ENCODE measurements around the gene LRRC55.
"Not testable (repeated sequence)": the region's sequence is repeated elsewhere in the genome, so short reads cannot be mapped to it uniquely, and the experiment has no call there.

The LRRC55 gene

DNA sequence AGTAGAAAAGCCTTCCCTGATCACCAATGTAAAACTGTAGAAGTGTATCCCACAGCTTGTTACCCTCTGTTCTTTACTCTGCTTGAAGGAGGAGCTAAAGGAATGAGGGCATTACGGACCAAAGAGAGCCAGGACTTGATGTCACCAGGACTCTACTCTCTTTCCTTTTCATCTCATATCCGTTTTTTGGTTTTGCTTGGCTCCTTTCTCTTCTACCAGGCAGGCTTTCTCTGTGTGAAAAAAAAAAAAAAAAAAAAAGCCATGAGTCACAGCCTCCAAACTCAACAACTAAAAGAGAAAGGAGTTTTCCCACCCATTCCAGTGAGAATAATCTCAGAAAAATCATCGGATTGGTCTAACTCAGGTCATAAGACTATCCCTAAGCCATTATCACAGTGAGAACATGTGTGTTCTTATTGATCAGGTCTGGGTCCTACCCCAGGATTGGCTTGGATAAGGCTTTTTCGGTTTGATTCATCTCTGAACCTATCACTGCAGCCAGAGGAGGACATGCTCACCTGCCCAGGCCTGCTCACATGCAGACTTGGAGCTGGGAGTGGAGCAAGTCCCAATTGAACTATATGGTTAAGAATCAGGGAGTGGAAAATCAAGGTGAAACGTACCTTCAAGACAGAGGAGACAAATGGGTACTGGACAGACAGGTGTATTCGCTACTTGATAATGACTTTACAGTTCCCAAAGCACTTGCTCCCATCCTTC, 19.4 kb upstream of the LRRC55 start:
- DNase-seq: no peak

DNA sequence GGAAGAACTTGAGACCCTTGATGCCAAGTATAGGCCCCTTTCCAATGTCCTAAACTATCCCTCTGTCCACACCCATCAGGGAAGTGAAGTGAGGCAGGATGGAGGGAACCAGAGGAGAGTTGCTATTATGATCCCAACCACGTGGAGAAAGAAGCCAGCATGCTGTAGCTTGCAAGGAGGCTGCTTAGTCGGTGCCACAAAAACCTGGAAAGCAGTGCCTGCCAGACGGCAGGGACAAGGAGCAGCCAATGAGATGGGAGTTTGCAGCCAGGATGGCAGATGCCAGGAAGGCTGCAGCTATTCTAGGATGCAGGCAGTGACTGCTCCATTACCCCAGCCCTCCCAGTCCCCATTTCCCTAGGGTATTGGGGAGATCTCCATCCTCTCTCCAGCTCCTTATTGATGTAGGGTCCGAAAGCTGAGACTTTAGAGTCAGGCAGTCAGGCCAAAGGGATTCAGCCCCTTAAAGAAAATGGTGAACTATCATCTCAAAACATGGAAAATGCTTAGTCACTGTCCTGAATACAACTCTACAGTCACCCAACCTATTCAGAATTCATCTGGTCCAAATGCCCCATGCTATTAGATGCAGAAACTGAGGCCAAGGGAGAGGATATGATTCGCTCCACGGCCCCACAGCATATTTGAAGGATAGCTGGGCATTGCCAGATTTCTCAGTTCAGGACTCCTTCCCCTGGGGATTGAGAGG, 18.4 kb upstream of the LRRC55 start:
- DNase-seq: no peak

DNA sequence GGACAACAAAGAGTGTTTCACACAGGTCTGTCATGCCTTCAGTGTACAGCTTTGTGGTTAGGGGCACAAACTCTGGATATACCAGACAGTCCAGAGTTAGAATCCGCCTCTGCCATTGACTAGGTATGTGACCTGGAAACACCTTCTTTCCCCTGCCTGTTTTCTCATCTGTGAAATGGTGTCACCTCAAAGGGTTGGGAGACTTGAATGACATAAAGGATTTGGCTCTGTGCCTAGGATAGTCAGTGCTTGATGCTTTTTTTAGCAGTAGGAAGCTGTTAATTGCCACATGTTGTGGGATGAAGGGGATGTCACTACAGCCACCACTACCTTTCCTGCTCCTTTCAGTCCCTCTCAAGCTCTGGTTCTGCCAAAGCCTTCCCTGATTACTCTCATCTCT, 17.4 kb upstream of the LRRC55 start:
- DNase-seq: no peak

DNA sequence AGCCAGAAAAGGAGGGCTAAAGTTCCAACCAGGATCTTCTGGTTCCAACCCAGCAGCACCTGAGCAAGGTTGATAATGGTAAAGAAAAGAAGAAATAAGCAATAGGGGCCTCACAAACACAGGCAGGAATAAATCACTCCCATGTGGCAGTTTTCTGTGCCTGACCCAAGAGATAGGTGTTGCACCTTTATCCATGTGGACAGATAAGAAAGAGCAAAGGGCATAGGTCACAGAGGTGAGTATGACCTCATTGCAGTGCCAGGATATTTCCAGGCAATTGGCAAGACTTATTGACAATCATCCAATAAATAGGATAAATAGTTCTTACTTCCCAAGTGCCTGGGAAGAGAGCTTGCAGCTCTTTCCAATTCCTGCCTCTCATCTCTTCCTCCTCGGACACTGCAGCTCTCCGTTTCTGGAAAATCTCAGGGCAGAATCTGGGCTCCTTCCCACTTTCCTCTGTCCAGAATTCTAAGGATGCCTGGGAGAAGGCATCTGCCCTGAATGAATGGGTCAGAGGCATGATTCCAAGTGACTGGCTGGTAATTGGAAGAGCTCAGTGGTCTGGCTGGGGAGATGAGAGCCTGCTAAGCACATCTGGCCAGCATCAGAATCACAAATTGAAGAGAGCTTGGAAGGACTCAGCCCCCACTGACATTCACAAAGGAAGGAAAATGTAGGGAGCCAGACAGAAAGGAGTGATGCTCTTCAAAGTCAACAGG, 14.5 kb upstream of the LRRC55 start:
- DNase-seq: no peak

DNA sequence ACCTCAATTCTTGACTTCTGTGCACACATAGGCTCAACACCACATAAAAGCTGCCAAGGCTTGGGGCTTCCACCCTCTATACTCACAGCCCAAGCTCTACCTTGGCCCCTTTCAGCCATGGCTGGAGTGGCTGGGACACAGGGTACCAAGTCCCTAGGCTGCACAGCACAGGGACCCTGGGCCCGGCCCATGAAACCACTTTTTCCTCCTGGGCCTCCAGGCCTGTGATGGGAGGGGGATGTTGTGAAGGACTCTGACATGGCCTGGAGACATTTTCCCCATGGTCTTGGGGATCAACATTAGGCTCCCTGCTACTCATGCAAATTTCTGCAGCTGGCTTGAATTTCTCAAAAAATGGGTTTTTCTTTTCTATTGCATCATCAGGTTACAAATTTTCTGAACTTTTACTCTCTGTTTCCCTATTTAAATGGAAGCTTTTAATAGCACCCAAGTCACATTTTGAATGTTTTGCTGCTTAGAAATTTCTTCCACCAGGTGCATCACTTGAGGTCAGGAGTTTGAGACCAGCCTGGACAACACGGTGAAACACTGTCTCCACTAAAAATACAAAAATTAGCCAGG, 11.9 kb upstream of the LRRC55 start:
- not testable (repeated sequence) for DNase-seq

DNA sequence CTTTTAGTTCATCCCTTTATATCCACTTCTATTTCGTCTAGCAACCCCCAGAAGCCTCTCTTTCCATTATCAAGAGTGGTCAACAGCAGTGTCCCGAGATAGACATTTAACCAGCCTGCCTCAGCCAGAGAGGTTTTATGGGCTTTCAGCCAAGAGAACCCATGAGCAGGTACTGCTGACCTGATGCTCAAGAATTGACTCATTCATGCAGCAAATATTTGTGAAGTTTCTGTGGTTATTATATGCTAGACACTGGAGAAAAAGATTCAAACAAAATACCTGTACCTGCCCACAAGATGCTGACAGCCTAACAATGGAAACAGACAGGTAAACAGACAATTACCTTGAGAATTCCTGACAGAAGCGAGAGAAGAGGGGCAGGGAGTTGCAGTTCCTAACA, 9.7 kb upstream of the LRRC55 start:
- no peak for DNase-seq

DNA sequence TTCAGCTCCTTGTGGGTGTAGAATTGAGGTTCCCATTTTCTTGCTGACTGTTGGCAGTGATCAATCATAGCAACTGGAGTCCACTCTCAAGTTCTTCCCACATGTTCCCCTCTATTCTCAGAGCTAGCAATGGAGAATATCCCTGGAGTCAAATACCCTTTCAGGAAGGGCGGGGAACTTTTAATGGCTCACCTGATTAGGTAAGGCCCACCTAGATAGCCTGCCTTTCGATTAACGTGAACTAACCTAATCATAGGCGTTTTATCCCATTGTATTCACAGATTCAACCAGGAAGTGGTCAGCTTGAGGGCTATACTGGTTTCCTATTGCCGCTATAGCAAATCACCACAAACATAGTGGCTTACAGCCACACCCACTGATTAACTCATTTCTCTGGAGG, 7.1 kb upstream of the LRRC55 start:
- DNase-seq: no peak

DNA sequence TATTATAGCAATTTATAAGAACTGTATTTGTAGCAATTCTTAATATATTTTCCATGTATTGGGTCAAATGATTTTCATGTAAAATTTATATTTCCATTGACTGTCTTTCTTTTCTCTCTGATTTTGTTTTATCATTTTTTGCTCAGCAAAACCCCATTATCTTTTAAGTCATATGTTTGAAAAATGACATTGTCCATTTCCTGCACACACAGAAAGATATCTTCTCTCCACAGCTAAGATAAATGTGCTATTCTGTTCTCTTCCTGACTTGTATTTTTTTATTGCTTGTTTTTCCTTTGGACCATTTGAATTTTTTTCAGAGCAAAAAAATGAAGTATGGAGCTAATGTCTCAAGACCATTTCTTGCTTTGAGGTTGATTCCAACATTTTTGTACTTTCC, 6.3 kb upstream of the LRRC55 start:
- no peak for DNase-seq

DNA sequence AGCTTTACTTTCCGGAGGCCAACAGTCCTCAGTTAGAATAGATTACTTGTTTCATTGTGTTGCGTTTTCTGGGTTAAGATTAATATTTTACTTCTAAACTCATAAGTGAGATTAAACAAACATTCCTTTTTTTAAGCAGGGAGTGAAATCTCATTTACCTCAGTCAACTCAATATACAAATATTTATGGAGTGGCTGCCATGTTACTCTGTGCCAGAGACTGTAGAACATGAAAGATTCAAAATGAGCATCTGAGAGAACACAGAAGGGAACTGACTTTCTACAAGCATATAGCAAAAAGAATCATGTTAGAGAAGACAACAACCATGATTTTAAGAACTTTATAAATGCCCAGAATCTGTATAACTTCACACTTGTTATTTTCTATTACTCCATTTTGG, 3.4 kb upstream of the LRRC55 start:
- no peak for DNase-seq

DNA sequence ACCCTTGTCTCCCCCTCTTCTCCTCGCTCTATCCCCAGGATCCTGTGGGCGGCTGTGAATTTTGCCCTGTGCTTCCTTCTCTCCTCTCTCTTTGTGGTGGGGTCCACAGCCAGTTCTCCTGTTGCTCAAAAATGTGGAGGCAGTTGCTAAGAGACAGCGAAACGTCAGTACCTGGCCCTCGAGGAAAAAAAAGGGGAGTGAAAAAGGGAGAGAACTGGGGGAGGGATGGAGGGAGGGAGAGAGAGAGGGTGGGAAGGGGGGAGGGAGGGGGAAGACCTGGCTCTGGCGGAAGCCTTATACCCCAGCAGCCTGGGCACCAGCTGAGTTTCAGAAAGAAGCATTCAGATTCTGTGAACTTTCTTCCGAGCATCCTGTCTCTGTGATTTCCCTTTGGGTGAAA, 2.1 kb upstream of the LRRC55 start:
- no peak for DNase-seq

DNA sequence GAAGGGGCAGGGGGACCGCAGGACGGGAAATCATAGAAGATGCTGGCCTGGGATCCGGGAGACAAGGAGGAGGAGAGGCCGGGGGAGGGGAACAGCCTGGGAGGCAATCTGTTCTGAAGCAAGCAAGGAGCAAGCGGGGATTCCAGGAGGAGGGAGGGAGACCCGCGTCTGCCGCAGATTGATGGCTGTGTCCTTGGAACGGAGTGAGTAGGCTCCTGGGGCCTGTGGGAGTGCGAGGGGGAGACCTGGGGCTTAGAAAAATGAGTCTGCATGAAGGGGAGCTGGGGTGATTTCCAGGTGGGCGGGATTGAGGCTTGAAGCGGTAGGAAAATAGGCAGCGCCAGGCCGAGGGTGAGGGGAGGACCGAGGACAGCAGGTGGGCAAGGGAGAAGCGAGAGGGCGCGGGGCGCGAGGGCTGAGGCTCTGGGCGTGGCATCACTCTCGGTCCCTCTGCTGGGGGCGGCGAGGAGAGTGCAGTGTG, 1.6 kb upstream of the LRRC55 start:
- no peak for DNase-seq

DNA sequence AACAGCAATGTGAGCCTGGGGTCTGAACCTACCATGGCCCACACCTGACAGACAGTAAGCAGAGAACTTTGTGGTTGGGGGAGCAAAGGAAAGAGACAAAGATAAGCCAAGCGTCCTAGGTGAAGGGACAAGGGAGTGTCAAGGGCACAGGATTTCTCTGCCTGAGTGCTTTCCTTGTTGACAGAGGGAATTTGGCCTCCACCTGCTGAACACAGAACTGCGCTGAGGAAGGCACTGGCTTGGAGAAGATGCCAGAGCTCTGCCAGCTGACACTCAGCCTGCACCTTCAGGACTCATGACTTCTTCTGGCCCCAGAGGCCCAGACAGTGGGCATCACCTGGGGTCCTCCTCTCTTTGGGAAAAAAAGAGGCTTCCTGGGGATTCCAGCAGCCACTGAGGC, 789 bp upstream of the LRRC55 start:
- DNase-seq: no peak

DNA sequence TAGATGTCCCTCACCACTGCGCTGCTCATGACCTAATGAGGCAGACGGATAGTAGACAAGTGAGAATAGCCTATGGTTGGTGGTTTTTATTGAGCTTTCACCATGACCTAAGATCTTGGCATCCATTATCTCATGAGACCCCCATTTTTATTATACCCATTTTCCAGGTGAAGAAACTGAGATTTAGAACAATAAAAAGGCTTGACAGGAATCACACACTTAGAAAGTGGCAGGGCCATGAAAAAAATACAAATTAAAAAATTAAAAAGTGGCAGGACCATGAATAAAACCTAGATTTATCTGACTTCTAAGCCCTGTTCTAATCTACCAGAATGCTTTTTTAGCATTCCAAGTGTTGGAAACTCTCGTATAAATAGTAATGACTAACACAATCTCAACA, 1.1 kb downstream of the LRRC55 start:
- no peak for DNase-seq

DNA sequence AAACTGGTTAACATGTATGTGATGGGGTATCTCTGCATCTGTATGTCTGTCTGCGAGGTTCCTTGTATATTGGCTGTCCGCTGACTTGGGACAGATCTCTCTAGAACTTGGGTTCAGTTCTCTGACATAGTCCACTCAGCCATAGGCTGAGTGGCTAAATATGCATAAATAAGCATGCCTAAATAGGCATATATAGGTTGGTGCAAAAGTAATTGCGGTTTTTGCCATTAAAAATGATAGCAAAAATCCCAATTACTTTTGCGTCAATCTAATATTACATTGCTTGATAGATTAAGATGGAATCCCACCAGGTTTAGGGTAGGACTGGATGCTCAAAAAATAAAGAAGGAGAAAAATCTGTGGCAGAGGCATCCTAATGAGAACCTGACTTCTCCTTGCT, 8.8 kb downstream of the LRRC55 start:
- DNase-seq: no peak

DNA sequence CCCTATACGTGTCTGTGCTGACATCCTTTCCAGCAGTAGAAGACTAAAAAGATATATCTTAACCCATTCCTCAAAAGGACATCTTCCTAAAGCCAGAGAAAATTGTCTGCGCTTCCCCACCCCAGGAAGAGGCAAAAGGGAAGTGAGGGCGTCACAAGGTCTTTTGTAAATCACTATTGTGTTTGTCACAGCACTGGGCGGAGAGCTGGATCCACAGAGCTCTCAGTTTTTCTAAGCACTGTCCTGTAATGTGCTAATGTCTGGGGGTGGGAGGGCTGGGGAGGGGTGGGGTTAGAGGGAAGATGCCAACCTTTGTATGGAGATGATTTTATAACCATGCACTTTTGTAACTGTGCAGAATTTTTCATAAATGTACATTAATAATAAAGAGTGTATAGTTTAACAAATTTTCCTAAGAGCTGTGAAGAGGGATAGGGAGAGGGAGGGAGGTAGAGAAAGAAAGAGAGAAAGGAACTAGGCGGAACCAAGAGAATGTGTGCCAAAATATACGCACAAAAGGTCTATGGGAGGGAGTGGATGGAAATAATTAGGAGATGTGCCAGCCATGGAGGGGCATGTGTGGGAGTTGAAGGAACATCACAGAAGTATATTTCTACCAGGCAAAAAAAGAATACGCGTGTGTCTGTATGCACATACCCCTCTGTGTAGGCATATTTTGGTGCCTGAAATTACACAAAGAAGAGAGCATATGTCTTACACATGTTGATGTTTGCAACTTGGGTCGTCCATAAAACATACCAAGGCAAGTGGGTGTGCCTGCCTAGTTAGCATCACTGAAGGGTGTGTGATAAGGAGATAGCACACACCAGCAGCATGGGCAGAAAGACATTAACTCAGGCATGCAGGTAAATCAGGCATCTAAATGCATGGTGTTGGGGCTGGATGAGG, 9.8 kb downstream of the LRRC55 start:
- no peak for DNase-seq

DNA sequence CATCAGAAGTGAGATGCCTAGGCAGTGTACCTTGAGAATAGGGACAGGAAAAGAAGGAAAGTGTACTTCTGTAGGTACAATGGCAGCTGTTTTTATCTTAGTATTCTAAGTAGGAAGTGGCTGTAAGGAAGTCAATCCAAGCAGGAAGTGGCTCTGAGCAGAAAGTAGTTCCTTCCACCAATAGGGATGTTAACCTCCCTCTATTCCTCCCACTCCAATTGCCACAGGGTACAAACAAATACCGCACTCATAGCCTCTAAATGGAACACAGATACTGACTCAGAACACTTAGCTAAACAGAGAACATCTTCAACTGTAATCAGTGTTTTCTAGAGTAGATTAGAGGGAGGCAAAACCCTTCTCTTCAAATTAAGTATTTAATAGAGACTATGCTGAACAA, 10.6 kb downstream of the LRRC55 start:
- DNase-seq: no peak

DNA sequence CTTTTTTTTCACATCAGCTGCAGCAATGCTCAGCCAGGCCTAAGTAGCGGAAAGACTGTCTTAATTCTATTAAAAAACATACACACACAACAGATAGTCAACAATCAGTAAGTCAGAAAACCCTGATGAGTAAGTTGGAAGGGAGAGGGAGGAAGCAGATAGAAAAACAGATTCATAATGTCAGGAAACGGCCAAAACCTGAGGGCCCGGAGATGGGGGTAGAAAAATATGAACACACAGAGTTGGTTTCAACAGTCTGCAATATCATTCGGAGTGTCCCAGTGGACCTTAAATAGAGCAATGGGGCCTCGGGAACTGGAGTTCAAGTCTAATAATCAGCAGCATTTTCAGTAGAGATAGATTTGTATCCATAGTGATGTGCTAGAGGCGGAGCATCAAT, 14.8 kb downstream of the LRRC55 start:
- no peak for DNase-seq

DNA sequence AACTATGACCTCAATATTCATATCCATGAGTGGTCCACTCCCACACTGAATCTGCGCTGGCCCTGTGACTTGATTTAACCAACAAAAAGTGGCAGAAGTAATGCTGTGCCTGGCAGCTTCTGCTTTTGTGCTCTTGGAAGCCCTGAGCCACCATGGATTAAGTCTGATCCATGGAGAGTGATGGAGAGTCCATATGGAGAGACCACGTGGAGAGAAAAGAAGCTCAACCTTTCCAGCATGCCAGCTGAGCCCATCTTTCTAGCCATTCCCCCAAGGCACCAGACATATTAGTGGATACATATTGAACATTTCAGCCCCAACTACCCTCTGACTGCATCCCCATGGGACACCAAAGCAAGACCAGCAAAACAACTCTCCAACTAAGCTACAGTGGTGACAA, 16.0 kb downstream of the LRRC55 start:
- no peak for DNase-seq

DNA sequence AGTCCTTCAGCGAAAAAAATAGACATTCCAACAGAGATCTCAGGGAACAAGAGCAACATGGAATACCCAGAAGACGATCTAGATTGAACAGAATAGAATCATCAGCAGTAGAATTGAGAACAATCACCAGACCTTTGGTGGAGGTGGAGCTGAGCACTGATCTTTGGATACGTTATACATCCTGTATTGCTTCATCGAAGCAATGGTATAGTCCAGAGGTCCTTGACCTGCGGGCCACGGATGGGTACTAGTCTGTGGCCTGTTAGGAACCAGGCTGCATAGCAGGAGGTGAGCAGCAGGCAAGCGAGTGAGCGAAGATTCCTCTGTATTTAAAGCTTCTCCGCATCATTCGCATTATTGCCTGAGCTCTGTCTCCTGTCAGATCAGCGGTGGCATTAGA, 17.6 kb downstream of the LRRC55 start:
- DNase-seq: no peak

DNA sequence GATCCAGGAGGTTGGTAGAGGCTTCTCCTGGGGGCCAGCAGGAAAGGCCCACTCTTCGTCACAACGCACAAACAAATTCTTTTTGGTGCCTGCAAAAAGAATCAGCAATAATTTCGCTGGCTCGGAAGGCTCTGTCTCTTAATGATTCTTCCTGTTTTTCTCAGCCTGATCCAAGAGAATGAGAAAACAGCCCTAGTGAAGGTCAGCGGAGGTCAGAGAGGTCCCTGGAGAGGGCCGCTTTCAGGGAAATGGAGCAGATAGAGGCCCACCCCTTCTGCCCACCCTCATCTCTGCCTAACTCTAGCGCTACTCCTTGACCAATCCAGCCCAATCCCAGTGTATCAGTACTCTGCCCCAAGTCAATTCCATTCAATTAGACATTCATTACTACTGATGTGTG, 19.2 kb downstream of the LRRC55 start:
- no peak for DNase-seq

DNA sequence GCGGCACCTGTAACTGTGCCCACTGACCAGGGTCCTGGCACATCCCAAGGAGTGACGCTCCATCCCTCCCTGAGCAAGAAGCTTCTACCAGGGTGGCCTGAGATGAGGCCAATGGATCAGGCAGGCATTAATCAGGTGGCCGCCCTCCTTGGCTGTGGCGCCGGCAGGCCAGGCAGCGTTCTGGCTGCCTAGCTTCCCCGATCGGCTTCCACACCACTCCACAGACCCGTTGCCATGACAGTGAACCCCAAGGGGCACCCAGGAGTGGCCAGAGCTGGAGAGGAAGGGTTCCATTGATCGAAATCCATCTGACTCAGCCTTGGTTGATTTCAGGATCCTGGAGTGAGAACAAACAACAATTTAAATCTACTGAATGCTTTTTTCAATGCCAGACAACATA, 20.5 kb downstream of the LRRC55 start:
- no peak for DNase-seq

DNA sequence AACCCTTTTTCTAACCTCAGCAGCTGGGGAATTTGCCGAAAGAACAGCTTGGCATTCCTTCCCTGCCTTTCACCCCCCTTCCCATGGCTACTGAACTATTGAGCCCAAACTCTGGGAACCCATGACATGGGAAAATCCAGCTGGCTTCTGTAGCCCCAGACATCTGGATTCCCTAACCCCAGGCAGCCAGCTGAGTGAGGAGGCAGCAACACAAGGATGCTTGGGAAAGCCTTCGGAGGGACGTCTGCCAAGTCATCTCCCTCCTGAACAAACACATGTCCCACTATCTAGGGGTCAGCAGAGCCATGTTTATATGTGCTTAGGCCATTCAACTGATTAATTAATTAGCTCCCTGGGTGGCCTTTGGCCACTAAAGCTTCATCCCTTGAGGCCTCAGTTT, 21.6 kb downstream of the LRRC55 start:
- no peak for DNase-seq

All from NCI-H1436 treated with DMSO at 0.1 percent for 48 hours (cell line).